Heart left ventricle (tissue), 16 donors: ENCODE data around the gene BAIAP2L2. TPM values are rescaled to one million over a fixed set of nuclear protein-coding genes. Genes with fewer than 3 reads are reported as not detected.
"Not testable (repeated sequence)": the region's sequence is repeated elsewhere in the genome, so short reads cannot be mapped to it uniquely, and the experiment has no call there.

Source experiments
- ATAC-seq, 4 donors: fragments of 200-7000 bp; cut with Tn5 transposase; one replicate each; pipeline ENCODE4 v1.9.1; 2020 to 2022; ENCODE audit warnings: moderate library complexity in 4 of 4, mild to moderate bottlenecking in 3 of 4, moderate number of reproducible peaks in 1 of 4
- DNase-seq, 5 donors: peaks; one replicate each; pipeline ENCODE4 v3.0.0-alpha.2; 2020
- H3K27ac ChIP-seq, 12 donors: fragments of 200-600 bp; sonication (generic) in 4 of 12; one replicate each; pipeline versions ENCODE4 v1.5.0 to v1.8.0; 2016 to 2022; ENCODE audit warnings: mild to moderate bottlenecking in 2 of 12
- H3K27me3 ChIP-seq, 9 donors: fragments of 200-600 bp; sonication (generic) in 2 of 9; one replicate each; pipeline versions ENCODE4 v1.5.1 to v1.8.0; 2016 to 2022; ENCODE audit warnings: mild to moderate bottlenecking in 3 of 9
- H3K36me3 ChIP-seq, 9 donors: fragments of 200-600 bp; sonication (generic) in 2 of 9; one replicate each; pipeline versions ENCODE4 v1.5.0 to v1.8.0; 2018 to 2022; ENCODE audit warnings: mild to moderate bottlenecking in 2 of 9
- H3K4me1 ChIP-seq, 12 donors: fragments of 200-600 bp; sonication (generic) in 4 of 12; one replicate each; pipeline versions ENCODE4 v1.5.0 to v1.8.0; 2016 to 2022; ENCODE audit warnings: mild to moderate bottlenecking in 3 of 12
- H3K4me3 ChIP-seq, 12 donors: fragments of 200-600 bp; sonication (generic) in 4 of 12; one replicate each; pipeline versions ENCODE4 v1.5.0 to v1.8.0; 2017 to 2022; ENCODE audit warnings: mild to moderate bottlenecking in 9 of 12, moderate library complexity in 4 of 12
- H3K9me3 ChIP-seq, 12 donors: fragments of 200-600 bp; sonication (generic) in 4 of 12; one replicate each; pipeline versions ENCODE4 v1.5.0 to v1.8.0; 2016 to 2022; ENCODE audit warnings: mild to moderate bottlenecking in 1 of 12
- CTCF ChIP-seq, 12 donors: fragments of 200-600 bp; sonication (generic) in 4 of 12; IDR thresholded peaks; one replicate each; pipeline versions ENCODE4 v1.5.0 to v1.8.0; 2018 to 2022; ENCODE audit warnings: antibody characterized with exemption in 12 of 12, mild to moderate bottlenecking in 5 of 12
- POLR2A ChIP-seq, 2 donors: fragments of 450-650 bp; IDR thresholded peaks; one replicate each; pipeline ENCODE4 v1.6.1; 2017; ENCODE audit warnings: antibody characterized with exemption in 2 of 2, mild to moderate bottlenecking in 2 of 2, moderate library complexity in 2 of 2
- WGBS, 4 donors: extraction: QIAGEN DNeasy Blood & Tissue Kit in 2 of 4; methylation state at CpG; one replicate each; pipeline versions ENCODE4 v1.1.5 to v1.1.7; 2013 to 2018; 5-methylcytosine and 5-hydroxymethylcytosine counted together
- intact Hi-C, 10 donors: fragments of 100-400 bp; cut with DNase I; formaldehyde crosslinking; loops; one replicate each; pipeline versions ENCODE4 v1.11.1 to v1.14.2; 2022
- polyA plus RNA-seq, 2 donors: library from polyadenylated mRNA; stranded (reverse); fragments of 200-250 nt; gene quantifications; one replicate each; pipeline ENCODE4 v1.2.3, GENCODE V29; 2013
- total RNA-seq, 9 donors: library from RNA; depleted of rRNA in 2 of 9; stranded (reverse); fragments of >200 nt in 2 of 9; fragmentation: NEBNext Ultra II Directional in 3 of 9; extraction: Animal tissue kit (Norgen Biotek cat#: 25700) in 3 of 9; gene quantifications; one replicate each; pipeline versions ENCODE4 v1.1.0 to v1.2.4, GENCODE V29; 2016 to 2023
- donor health status: ischemic (EF 13 %, LVEDD 7.1; RV severe dilation, severe dysfunction).
- donor health status: healthy with polysubstance abuse.
- donor health status: DM: no; HTN: yes; CAD: no.
- donor health status: DM: no; HTN: no; CAD: no.
- donor health status: ischemic (EF 25% LVEDD 6.9; RV normal size, moderate dysfunction).
- donor health status: ischemic (EF 25% LVEDD 5.7; RV mildly dilated, moderate dysfunction).
- donor health status: healthy.
- donor health status: DM: yes; HTN: yes; CAD: no.
- donor health status: ischemic (EF 35%, LVEDD 5.7; RV mildly dilated, moderate dysfunction).
- donor health status: nonischemic (EF 11% LVEDD 7.7; RV severe dilation, severe dysfunction).
- donor health status: DM: yes; HTN: yes; CAD: no.
- donor health status: PGD.
- donor health status: ischemic (EF 29% LVEDD 5.4; RV normal size, mild dysfunction).
- donor health status: nonischemic (EF 23%, LVEDD 6.1; RV moderate dilation, normal function).

Gene BAIAP2L2
- total and polyA plus RNA-seq, 11 donors, result 0.09 to 0.30 (median 0.22) TPM; not detected in 1

GRCh38 chr22:38081636-38081940, 28.9 kb downstream of the BAIAP2L2 start:
- no peak for TF ChIP-seq CTCF (IDR thresholded peaks at IDR 0.05)
- no peak for TF ChIP-seq POLR2A (IDR thresholded peaks at IDR 0.05)
- Histone ChIP-seq H3K27ac (peak overlapping the region in 2 of 12 donors; percentile 12 to 13), H3K36me3 (no peaks in the 10 kb centered on the region), H3K4me3 (peak overlapping the region; percentile 5 to 52 (median 44)), H3K9me3 (no peaks in the 10 kb centered on the region), H3K4me1 (peaks cover 5 to 23% (median 15%) of the 10 kb centered on the region in 12 donors), H3K27me3 (peaks cover 0 to 35% (median 9%) of the 10 kb centered on the region in 9 donors)
- DNase-seq (no peak), ATAC-seq (no peak)
- 7 to 13% (median 9%) methylated on average over 3 to 17 of the region's 17 CpGs; no CpG with 5 or more reads in 1 of the 4 donors for WGBS, 4 donors
- intact Hi-C loops, result no loop called here

GRCh38 chr22:38080850-38081635, 29.4 kb downstream of the BAIAP2L2 start:
- intact Hi-C loops, result no loop called here
- Histone ChIP-seq H3K27ac (peak overlapping the region in 2 of 12 donors; percentile 12 to 13), H3K4me1 (peaks cover 5 to 23% (median 15%) of the 10 kb centered on the region in 12 donors), H3K27me3 (peaks cover 0 to 35% (median 9%) of the 10 kb centered on the region in 9 donors), H3K4me3 (peak overlapping the region; percentile 5 to 52 (median 44)), H3K9me3 (no peaks in the 10 kb centered on the region), H3K36me3 (no peaks in the 10 kb centered on the region)
- WGBS, 4 donors, result 4 to 11% (median 6%) methylated on average over 19 to 110 of the region's 110 CpGs
- TF ChIP-seq CTCF (IDR thresholded peaks at IDR 0.05) (peak in 1 of 12 donors; percentile 7), POLR2A (IDR thresholded peaks at IDR 0.05) (peak in 1 of 2 donors; percentile 22)
- DNase-seq, result peak in 4 of 5 donors; percentile 42 to 73 (median 57)
- peak in 3 of 4 donors; percentile 55 to 70 (median 58) for ATAC-seq

GRCh38 chr22:38080474-38080849, 30.0 kb downstream of the BAIAP2L2 start:
- intact Hi-C loops, result no loop called here
- TF ChIP-seq POLR2A (IDR thresholded peaks at IDR 0.05) (no peak), CTCF (IDR thresholded peaks at IDR 0.05) (no peak)
- peak overlapping the region in 8 of 12 donors; percentile 34 to 52 (median 46) for H3K4me3 ChIP-seq
- H3K9me3 ChIP-seq, result no peaks in the 10 kb centered on the region
- ATAC-seq, result no peak
- H3K27me3 ChIP-seq, result peaks cover 0 to 35% (median 9%) of the 10 kb centered on the region in 9 donors
- peaks cover 5 to 23% (median 15%) of the 10 kb centered on the region in 12 donors for H3K4me1 ChIP-seq
- peak in 2 of 5 donors; percentile 20 to 59 for DNase-seq
- peaks cover 0 to under 1% (median 0%) of the 10 kb centered on the region in 9 donors for H3K36me3 ChIP-seq
- WGBS, 4 donors, result 49 to 68% (median 60%) methylated on average over 6 to 11 of the region's 11 CpGs
- peak overlapping the region in 1 of 12 donors; percentile 12 for H3K27ac ChIP-seq

- Histone ChIP-seq H3K27me3 (peaks cover 0 to 35% (median 9%) of the 10 kb centered on the region in 9 donors), H3K9me3 (no peaks in the 10 kb centered on the region), H3K36me3 (peaks cover 0 to 7% (median 4%) of the 10 kb centered on the region in 9 donors), H3K4me3 (no peak overlapping the region), H3K4me1 (peaks cover 5 to 23% (median 15%) of the 10 kb centered on the region in 12 donors), H3K27ac (no peak overlapping the region)
- 88 to 100% (median 93%) methylated on average over 4 to 7 of the region's 7 CpGs for WGBS, 4 donors
- no peak for ATAC-seq
- intact Hi-C loops, result loop anchor here in 1 of 10 donors (10.0 kb wide), 1 partner anchor 245 kb away; no protein-coding TSS in a partner anchor
- peak in 2 of 5 donors; percentile 12 to 16 for DNase-seq
- no peak for TF ChIP-seq POLR2A (IDR thresholded peaks at IDR 0.05)
- TF ChIP-seq CTCF (IDR thresholded peaks at IDR 0.05), result no peak
These were observed 30.7 kb downstream of the BAIAP2L2 start for GRCh38 chr22:38079804-38080203.

- not testable (repeated sequence) for H3K4me3 ChIP-seq, ATAC-seq, H3K27ac ChIP-seq, H3K9me3 ChIP-seq
- 93 to 97% (median 96%) methylated on average over 2 of the region's 2 CpGs for WGBS, 4 donors
- Histone ChIP-seq H3K27me3 (peaks cover 0 to 35% (median 9%) of the 10 kb centered on the region in 9 donors), H3K4me1 (peaks cover 5 to 23% (median 15%) of the 10 kb centered on the region in 12 donors), H3K36me3 (peaks cover 0 to 12% (median 7%) of the 10 kb centered on the region in 9 donors)
- intact Hi-C loops, result loop anchor here in 1 of 10 donors (10.0 kb wide), 1 partner anchor 246 kb away; no protein-coding TSS in a partner anchor
- peak in 1 of 5 donors; percentile 14 for DNase-seq
These were observed 31.3 kb downstream of the BAIAP2L2 start for GRCh38 chr22:38079208-38079607.
